GM18511 (cell line): ENCODE results near the gene ACE2.

Experiments used
- ATAC-seq: cut with Tn5 transposase; IDR thresholded peaks from one replicate; pipeline ENCODE4 v1.9.1; 2021; ENCODE audit warnings: mild to moderate bottlenecking, moderate library complexity; ENCODE audit not compliant: unreplicated experiment

ACE2 gene

GRCh38 chrX:15515931-15516330 lies 84.8 kb downstream of the ACE2 start:
- no peak for ATAC-seq

GRCh38 chrX:15514279-15514678 lies 86.5 kb downstream of the ACE2 start:
- ATAC-seq = no peak

GRCh38 chrX:15512401-15512965 lies 88.3 kb downstream of the ACE2 start:
- ATAC-seq = no peak

- ATAC-seq = no peak
These were observed 89.2 kb downstream of the ACE2 start for GRCh38 chrX:15511563-15511962.
